Motor neuron (in vitro differentiated cells): ENCODE data around the gene RAD51. TPM values are rescaled to one million over a fixed set of nuclear protein-coding genes. Genes with fewer than 3 reads are reported as not detected.

Experiments used
- ATAC-seq, 8 experiments: fragments of 200-7000 bp; cut with Tn5 transposase; replicated peaks in 6 of 8; 2 replicates each; pipeline ENCODE4 v1.8.0; 2021; ENCODE audit warnings: mild to moderate bottlenecking in 8 of 8, moderate library complexity in 8 of 8
- H3K27ac ChIP-seq, 2 donors: fragments of 250-450 bp; sonication (Bioruptor Pico); 2 replicates each; pipeline ENCODE4 v1.9.0; 2021; ENCODE audit warnings: antibody characterized with exemption in 2 of 2, mild to moderate bottlenecking in 2 of 2, moderate library complexity in 1 of 2
- H3K4me1 ChIP-seq, 2 donors: fragments of 250-450 bp; sonication (Bioruptor Pico); replicated peaks in 1 of 2; 2 replicates each; pipeline ENCODE4 v1.6.1; 2021; ENCODE audit warnings: antibody characterized with exemption in 2 of 2, mild to moderate bottlenecking in 2 of 2, moderate library complexity in 1 of 2
- H3K4me3 ChIP-seq, 5 donors: fragments of 250-450 bp; sonication (Bioruptor Pico); 2 replicates each; pipeline ENCODE4 v1.9.0; 2021; ENCODE audit warnings: antibody characterized with exemption in 5 of 5, mild to moderate bottlenecking in 5 of 5, moderate library complexity in 4 of 5
- WGBS, 10 experiments: fragments of 450-650 bp; shearing (Covaris generic); methylation state at CpG; one replicate each; pipeline ENCODE4 v1.0.0; 2022; 5-methylcytosine and 5-hydroxymethylcytosine counted together
- in situ Hi-C, 9 experiments: fragments of 400-800 bp; cut with MboI; loops; one replicate each; pipeline ENCODE4 v1.15.0; 2021; ENCODE audit warnings: low sequenced_read_pairs in 9 of 9, low pct_unique_long_range_greater_than_20kb in 2 of 9; ENCODE audit not compliant: unreplicated experiment in 9 of 9
- total RNA-seq, 8 experiments: library from RNA; unstranded; fragments of 300-600 nt; gene quantifications; 2 replicates each; pipeline versions ENCODE4 v1.2.3 to v1.2.4, GENCODE V29; 2022

The RAD51 gene
- total RNA-seq, 8 experiments from 2014 or later = 0.46 to 9.0 (median 0.76) TPM

DNA sequence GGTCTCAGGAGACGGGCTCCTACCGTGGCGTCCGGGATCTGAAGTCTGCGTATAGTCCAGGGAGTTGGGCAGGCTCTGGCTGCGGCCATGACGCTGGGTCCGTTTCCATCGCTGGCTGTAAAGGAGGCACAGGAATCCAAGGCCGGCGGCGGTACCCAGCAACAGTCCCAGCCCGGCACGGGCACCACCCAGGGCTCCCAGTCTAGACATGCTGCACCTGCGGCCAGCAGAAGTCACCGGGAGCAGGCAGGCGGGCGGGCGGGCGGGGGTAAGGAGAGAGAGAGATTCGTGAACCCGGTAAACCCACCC is 59.6 kb downstream of the RAD51 start:
- H3K27ac ChIP-seq = peak overlapping the region; percentile 80 to 91

GRCh38 chr15:40754883-40755811 is 60.2 kb downstream of the RAD51 start, which contains the start of gene RMDN3:
TSS of gene RMDN3 (minus strand) at chr15:40755254. CDS start at chr15:40754783, 471 bp downstream.
- H3K4me3 ChIP-seq = peak within 1 kb of the TSS; percentile 73 to 93 (median 78)

More for the DNA sequence above, 59.6 kb downstream of the RAD51 start:
- in situ Hi-C loops = no loop called here
- WGBS, 10 experiments = 4 to 6% methylated on average over 5 to 7 of the region's 22 CpGs; no CpG with 5 or more reads in 8 of the 10 experiments
- Histone ChIP-seq H3K4me1 (peaks cover 8 to 22% of the 10 kb centered on the region in 2 donors), H3K4me3 (peak overlapping the region; percentile 73 to 93 (median 78))
- peak in 6 of 8 experiments; percentile 28 to 61 (median 40) for ATAC-seq

GRCh38 chr15:40755812-40756208 is 60.8 kb downstream of the RAD51 start:
- Histone ChIP-seq H3K27ac (no peak overlapping the region), H3K4me1 (peaks cover 8 to 22% of the 10 kb centered on the region in 2 donors), H3K4me3 (peak overlapping the region; percentile 73 to 93 (median 78))
- no peak for ATAC-seq
- 33 to 77% (median 50%) methylated on average over 1 to 6 of the region's 10 CpGs; no CpG with 5 or more reads in 1 of the 10 experiments for WGBS, 10 experiments
- in situ Hi-C loops = no loop called here

More at GRCh38 chr15:40754883-40755811, 60.2 kb downstream of the RAD51 start, which contains the start of gene RMDN3:
- Histone ChIP-seq H3K27ac (peak within 1 kb of the TSS; percentile 80 to 91), H3K4me1 (peaks cover 8 to 22% of the 10 kb centered on the region in 2 donors)
- 0 to 50% (median 5%) methylated on average over 1 to 13 of the region's 66 CpGs for WGBS, 10 experiments
- in situ Hi-C loops = no loop called here
- ATAC-seq = peak; percentile 92 to 95 (median 94)

GRCh38 chr15:40756938-40757337 is 62.0 kb downstream of the RAD51 start:
- in situ Hi-C loops = no loop called here

GRCh38 chr15:40759961-40760360 is 65.0 kb downstream of the RAD51 start:
- no peak for ATAC-seq
- WGBS, 10 experiments = 94 to 100% (median 100%) methylated on average over 1 to 3 of the region's 5 CpGs; no CpG with 5 or more reads in 4 of the 10 experiments
- H3K4me3 ChIP-seq = no peak overlapping the region
- H3K27ac ChIP-seq = no peak overlapping the region
- in situ Hi-C loops = no loop called here
- H3K4me1 ChIP-seq = peaks cover 14 to 18% of the 10 kb centered on the region in 2 donors

More at GRCh38 chr15:40756938-40757337, 62.0 kb downstream of the RAD51 start:
- WGBS, 10 experiments = 0 to 61% (median 28%) methylated on average over 1 to 5 of the region's 6 CpGs; no CpG with 5 or more reads in 4 of the 10 experiments
- no peak overlapping the region for H3K4me3 ChIP-seq
- H3K27ac ChIP-seq = no peak overlapping the region
- ATAC-seq = peak in 6 of 8 experiments; percentile 8 to 26 (median 12)
- H3K4me1 ChIP-seq = peaks cover 8 to 22% of the 10 kb centered on the region in 2 donors

- H3K4me1 ChIP-seq = peaks cover 5 to 23% of the 10 kb centered on the region in 2 donors
- no peak overlapping the region for H3K27ac ChIP-seq
- in situ Hi-C loops = no loop called here
- peak overlapping the region; percentile 32 to 46 (median 41) for H3K4me3 ChIP-seq
- 63 to 100% (median 83%) methylated on average over 1 to 25 of the region's 55 CpGs; no CpG with 5 or more reads in 2 of the 10 experiments for WGBS, 10 experiments
- peak in 7 of 8 experiments; percentile 10 to 46 (median 27) for ATAC-seq
Observed at GRCh38 chr15:40762919-40763800, 68.2 kb downstream of the RAD51 start.

GRCh38 chr15:40763801-40764628 is 69.0 kb downstream of the RAD51 start, which contains the start of gene GCHFR:
TSS of gene GCHFR (plus strand) at chr15:40764068. CDS start at chr15:40764181, 113 bp downstream.
- H3K27ac ChIP-seq = peak within 1 kb of the TSS in 1 of 2 donors; percentile 2
- 0 to 10% (median 8%) methylated on average over 3 to 18 of the region's 75 CpGs; no CpG with 5 or more reads in 5 of the 10 experiments for WGBS, 10 experiments
- ATAC-seq = peak; percentile 66 to 86 (median 82)
- in situ Hi-C loops = no loop called here
- H3K4me1 ChIP-seq = peaks cover 5 to 23% of the 10 kb centered on the region in 2 donors
- H3K4me3 ChIP-seq = peak within 1 kb of the TSS; percentile 32 to 46 (median 41)

GRCh38 chr15:40764629-40765103 is 69.7 kb downstream of the RAD51 start:
- Histone ChIP-seq H3K27ac (no peak overlapping the region), H3K4me1 (peaks cover 5 to 23% of the 10 kb centered on the region in 2 donors), H3K4me3 (peak overlapping the region; percentile 32 to 46 (median 41))
- 0 to 90% (median 58%) methylated on average over 1 to 6 of the region's 8 CpGs; no CpG with 5 or more reads in 3 of the 10 experiments for WGBS, 10 experiments
- no peak for ATAC-seq
- in situ Hi-C loops = no loop called here

DNA sequence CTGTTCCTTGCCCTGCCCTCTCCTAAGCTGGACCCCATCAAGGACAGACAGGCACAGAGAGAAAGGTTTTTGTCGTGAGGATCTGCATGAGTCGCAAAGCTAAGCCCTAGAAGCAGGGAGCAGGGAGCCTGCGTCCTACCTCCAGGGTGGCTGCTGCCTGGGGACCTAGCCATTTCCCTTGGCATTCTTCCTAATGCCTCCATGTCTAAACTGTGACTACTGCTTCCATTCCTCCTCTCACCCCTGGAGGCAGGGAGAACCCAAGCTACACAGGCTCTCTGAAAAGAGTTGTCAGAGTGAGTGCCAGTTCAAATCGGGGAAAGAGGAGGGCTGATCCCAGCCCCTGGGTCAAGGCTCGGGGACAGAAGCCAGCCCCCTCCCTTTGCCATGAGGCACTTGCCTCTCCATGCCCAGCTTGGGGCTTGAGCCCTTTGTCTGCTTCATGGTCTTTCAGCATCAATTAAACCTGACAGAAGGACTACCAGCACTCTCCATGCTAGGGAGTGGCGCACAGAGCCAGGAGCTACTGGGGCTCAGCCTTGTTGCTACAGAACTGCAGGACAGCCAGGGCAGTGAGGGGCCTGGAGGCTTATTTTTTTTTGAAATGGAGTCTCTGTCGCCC is 71.3 kb downstream of the RAD51 start:
- in situ Hi-C loops = no loop called here
- Histone ChIP-seq H3K4me3 (no peak overlapping the region), H3K27ac (no peak overlapping the region), H3K4me1 (peaks cover 5 to 23% of the 10 kb centered on the region in 2 donors)
- 25 to 100% (median 64%) methylated on average over 1 to 3 of the region's 7 CpGs; no CpG with 5 or more reads in 2 of the 10 experiments for WGBS, 10 experiments
- ATAC-seq = no peak

DNA sequence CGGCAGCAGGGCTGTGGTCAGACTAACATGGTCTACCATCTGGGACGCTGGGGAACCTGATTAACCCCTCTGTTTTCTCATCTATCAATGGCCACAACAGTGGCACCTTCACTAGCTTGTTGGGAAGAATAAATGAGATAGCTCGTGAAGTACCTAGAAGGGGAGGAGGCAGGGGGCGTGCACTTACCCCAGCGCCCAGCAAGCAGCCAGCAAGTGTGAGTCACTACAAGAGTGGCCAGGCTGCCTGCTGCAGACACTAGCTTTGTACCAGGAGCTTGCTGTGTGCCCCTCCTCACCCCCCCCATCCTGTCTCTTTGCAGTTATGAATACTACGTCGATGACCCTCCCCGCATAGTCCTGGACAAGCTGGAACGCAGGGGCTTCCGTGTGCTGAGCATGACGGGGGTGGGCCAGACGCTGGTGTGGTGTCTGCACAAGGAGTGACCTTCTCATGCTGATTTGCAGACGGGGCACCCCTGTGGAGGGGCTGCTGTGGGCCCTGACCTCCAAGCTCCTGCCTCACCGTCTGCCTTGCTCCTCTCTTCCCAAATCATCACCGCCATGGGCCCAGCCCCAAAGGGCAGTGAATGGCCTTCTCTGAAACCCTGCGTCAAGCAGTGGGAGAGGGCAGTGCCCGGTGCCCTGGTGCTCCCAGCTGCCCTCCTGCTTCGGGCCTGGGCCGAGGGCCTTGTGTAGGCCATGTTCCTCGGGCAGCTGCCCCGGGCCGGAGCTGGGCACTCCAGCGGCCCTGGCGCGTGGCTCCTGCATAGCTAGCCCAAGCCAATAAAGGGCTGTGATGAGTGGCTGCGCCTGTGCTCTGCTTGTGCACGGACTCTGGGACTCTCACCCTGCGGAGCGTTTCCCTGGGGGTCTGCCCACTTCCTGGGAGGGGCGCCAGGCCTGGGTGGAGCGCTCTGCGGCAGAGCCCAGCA is 72.2 kb downstream of the RAD51 start:
- in situ Hi-C loops = no loop called here
- ATAC-seq = no peak
- Histone ChIP-seq H3K4me1 (peaks cover 5 to 23% of the 10 kb centered on the region in 2 donors), H3K4me3 (no peak overlapping the region), H3K27ac (no peak overlapping the region)
- WGBS, 10 experiments = 72 to 100% (median 83%) methylated on average over 1 to 14 of the region's 32 CpGs; no CpG with 5 or more reads in 4 of the 10 experiments
